Activated naive CD4-positive, alpha-beta T cell treated with anti-CD3 and anti-CD28 coated beads, Interleukin-2, amount 50 U/mL, for 16 hours (primary cell): Measurements from ENCODE around the gene POTEH.
"Not testable (repeated sequence)": the region's sequence is repeated elsewhere in the genome, so short reads cannot be mapped to it uniquely, and the experiment has no call there.

Source experiments
- DNase-seq: peaks from one replicate; pipeline ENCODE4 v3.0.0-alpha.2; 2020

POTEH gene

GRCh38 chr22:15738157-15738908 lies 48.5 kb downstream of the POTEH start:
- not testable (repeated sequence) for DNase-seq

- not testable (repeated sequence) for DNase-seq
Observed at GRCh38 chr22:15738909-15739391, 49.1 kb downstream of the POTEH start.

- not testable (repeated sequence) for DNase-seq
Observed at GRCh38 chr22:15747636-15748323, 58.0 kb downstream of the POTEH start.

- not testable (repeated sequence) for DNase-seq
Observed at GRCh38 chr22:15749181-15749970, 59.5 kb downstream of the POTEH start.

GRCh38 chr22:15759443-15760097 lies 69.7 kb downstream of the POTEH start:
- not testable (repeated sequence) for DNase-seq

- DNase-seq, result not testable (repeated sequence)
Observed at GRCh38 chr22:15760388-15761150, 70.7 kb downstream of the POTEH start.

- DNase-seq, result peak; percentile 9
Observed at GRCh38 chr22:15761151-15761777, 71.4 kb downstream of the POTEH start.

GRCh38 chr22:15763559-15763958 lies 73.7 kb downstream of the POTEH start:
- DNase-seq, result not testable (repeated sequence)
